H1 (cell line): ENCODE results near the gene CPHXL2. TPM values are rescaled to one million over a fixed set of nuclear protein-coding genes. Genes with fewer than 3 reads are reported as not detected.

Experiments used
- CBX5 ChIP-seq: fragments of 300-800, 300-1000 bp; sonication (generic); IDR thresholded peaks from 2 replicates; pipeline ENCODE4 v1.7.1; 2016; ENCODE audit warnings: antibody characterized with exemption, low read length, low read depth
- CTBP2 ChIP-seq: IDR thresholded peaks from 2 replicates; pipeline ENCODE4 v1.7.0; 2011; ENCODE audit warnings: borderline replicate concordance, mild to moderate bottlenecking, moderate library complexity, mixed read lengths, low read length; ENCODE audit not compliant: insufficient read depth, insufficient read length
- PHF8 ChIP-seq: fragments of 200-600 bp; sonication (generic); conservative IDR thresholded peaks from 2 replicates; pipeline ENCODE4 v1.7.1; 2012; ENCODE audit warnings: low read depth, mild to moderate bottlenecking, inconsistent platforms, low read length, moderate library complexity
- RNF2 ChIP-seq: fragments of 200-900, 300-1000 bp; sonication (generic); IDR thresholded peaks from 2 replicates; pipeline ENCODE4 v1.7.1; 2016; ENCODE audit warnings: borderline replicate concordance, low read depth, mild to moderate bottlenecking, antibody characterized with exemption, low read length; ENCODE audit not compliant: poor library complexity, severe bottlenecking; ENCODE audit errors: missing control alignments
- SP4 ChIP-seq: IDR thresholded peaks from 2 replicates; pipeline ENCODE4 v1.6.1; 2012; ENCODE audit warnings: low read length, inconsistent platforms
- polyA plus RNA-seq, 7 experiments: library from polyadenylated mRNA; depleted of rRNA in 3 of 7; stranded (reverse) in 5 of 7; unstranded in 2 of 7; fragments of >200 nt in 5 of 7; fragments of 200-250 nt in 2 of 7; gene quantifications; 1 replicate in 5 of 7; 2 replicates in 1 of 7; 4 replicates in 1 of 7; pipeline versions ENCODE4 v1.2.1 to v1.2.3, GENCODE V29; 2011 to 2013; ENCODE audit warnings: missing spikeins in 2 of 7, mixed read lengths in 2 of 7
- total RNA-seq: library from RNA; stranded (reverse); fragmentation: NEBNext Ultra II Directional; extraction: Animal tissue kit (Norgen Biotek cat#: 25700); gene quantifications from 2 replicates; pipeline ENCODE4 v1.2.1, GENCODE V29; 2021
- TF ChIP-seq, protein P1 (sequence below): fragments of 300-600 bp; sonication (generic); IDR thresholded peaks from 2 replicates; pipeline ENCODE4 v1.7.1; 2012; ENCODE audit warnings: low read length, moderate library complexity, mild to moderate bottlenecking, inconsistent platforms; ENCODE audit not compliant: insufficient replicate concordance
- TF ChIP-seq, protein P2 (sequence below): IDR thresholded peaks from 2 replicates; pipeline ENCODE4 v1.6.1; 2011; ENCODE audit warnings: low read length, improper control_type of control experiment

Gene CPHXL2
- total and polyA plus RNA-seq, 2 of the 8 experiments (the other 6 are each of a cell fraction or from before 2014, with no cell fraction given), result not detected

DNA sequence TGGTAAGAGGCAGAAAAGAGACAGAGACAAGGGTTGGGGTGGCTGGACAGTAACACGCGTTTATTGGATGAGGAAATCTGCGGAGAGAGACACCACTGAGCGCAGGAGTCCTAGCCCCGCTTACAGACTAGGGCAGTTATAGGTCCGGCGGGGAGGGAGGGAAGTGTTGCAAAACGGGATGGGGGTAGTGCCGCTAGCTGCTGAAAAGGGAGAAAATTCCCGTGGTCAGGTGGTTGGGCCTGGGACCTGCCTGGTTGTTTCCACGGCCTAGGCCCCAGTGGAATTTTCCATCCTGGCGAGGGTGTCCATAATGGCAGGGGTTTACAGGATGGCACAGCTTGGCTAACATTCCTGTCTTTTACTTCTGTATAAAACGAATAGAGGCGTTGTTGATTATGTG is 5.5 kb upstream of the CPHXL2 start (continued):
- TF ChIP-seq, protein P1, sequence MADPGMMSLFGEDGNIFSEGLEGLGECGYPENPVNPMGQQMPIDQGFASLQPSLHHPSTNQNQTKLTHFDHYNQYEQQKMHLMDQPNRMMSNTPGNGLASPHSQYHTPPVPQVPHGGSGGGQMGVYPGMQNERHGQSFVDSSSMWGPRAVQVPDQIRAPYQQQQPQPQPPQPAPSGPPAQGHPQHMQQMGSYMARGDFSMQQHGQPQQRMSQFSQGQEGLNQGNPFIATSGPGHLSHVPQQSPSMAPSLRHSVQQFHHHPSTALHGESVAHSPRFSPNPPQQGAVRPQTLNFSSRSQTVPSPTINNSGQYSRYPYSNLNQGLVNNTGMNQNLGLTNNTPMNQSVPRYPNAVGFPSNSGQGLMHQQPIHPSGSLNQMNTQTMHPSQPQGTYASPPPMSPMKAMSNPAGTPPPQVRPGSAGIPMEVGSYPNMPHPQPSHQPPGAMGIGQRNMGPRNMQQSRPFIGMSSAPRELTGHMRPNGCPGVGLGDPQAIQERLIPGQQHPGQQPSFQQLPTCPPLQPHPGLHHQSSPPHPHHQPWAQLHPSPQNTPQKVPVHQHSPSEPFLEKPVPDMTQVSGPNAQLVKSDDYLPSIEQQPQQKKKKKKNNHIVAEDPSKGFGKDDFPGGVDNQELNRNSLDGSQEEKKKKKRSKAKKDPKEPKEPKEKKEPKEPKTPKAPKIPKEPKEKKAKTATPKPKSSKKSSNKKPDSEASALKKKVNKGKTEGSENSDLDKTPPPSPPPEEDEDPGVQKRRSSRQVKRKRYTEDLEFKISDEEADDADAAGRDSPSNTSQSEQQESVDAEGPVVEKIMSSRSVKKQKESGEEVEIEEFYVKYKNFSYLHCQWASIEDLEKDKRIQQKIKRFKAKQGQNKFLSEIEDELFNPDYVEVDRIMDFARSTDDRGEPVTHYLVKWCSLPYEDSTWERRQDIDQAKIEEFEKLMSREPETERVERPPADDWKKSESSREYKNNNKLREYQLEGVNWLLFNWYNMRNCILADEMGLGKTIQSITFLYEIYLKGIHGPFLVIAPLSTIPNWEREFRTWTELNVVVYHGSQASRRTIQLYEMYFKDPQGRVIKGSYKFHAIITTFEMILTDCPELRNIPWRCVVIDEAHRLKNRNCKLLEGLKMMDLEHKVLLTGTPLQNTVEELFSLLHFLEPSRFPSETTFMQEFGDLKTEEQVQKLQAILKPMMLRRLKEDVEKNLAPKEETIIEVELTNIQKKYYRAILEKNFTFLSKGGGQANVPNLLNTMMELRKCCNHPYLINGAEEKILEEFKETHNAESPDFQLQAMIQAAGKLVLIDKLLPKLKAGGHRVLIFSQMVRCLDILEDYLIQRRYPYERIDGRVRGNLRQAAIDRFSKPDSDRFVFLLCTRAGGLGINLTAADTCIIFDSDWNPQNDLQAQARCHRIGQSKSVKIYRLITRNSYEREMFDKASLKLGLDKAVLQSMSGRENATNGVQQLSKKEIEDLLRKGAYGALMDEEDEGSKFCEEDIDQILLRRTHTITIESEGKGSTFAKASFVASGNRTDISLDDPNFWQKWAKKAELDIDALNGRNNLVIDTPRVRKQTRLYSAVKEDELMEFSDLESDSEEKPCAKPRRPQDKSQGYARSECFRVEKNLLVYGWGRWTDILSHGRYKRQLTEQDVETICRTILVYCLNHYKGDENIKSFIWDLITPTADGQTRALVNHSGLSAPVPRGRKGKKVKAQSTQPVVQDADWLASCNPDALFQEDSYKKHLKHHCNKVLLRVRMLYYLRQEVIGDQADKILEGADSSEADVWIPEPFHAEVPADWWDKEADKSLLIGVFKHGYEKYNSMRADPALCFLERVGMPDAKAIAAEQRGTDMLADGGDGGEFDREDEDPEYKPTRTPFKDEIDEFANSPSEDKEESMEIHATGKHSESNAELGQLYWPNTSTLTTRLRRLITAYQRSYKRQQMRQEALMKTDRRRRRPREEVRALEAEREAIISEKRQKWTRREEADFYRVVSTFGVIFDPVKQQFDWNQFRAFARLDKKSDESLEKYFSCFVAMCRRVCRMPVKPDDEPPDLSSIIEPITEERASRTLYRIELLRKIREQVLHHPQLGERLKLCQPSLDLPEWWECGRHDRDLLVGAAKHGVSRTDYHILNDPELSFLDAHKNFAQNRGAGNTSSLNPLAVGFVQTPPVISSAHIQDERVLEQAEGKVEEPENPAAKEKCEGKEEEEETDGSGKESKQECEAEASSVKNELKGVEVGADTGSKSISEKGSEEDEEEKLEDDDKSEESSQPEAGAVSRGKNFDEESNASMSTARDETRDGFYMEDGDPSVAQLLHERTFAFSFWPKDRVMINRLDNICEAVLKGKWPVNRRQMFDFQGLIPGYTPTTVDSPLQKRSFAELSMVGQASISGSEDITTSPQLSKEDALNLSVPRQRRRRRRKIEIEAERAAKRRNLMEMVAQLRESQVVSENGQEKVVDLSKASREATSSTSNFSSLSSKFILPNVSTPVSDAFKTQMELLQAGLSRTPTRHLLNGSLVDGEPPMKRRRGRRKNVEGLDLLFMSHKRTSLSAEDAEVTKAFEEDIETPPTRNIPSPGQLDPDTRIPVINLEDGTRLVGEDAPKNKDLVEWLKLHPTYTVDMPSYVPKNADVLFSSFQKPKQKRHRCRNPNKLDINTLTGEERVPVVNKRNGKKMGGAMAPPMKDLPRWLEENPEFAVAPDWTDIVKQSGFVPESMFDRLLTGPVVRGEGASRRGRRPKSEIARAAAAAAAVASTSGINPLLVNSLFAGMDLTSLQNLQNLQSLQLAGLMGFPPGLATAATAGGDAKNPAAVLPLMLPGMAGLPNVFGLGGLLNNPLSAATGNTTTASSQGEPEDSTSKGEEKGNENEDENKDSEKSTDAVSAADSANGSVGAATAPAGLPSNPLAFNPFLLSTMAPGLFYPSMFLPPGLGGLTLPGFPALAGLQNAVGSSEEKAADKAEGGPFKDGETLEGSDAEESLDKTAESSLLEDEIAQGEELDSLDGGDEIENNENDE, result no peak
- no peak for TF ChIP-seq CTBP2
- TF ChIP-seq PHF8, result no peak
- no peak for TF ChIP-seq RNF2
- TF ChIP-seq, protein P2, sequence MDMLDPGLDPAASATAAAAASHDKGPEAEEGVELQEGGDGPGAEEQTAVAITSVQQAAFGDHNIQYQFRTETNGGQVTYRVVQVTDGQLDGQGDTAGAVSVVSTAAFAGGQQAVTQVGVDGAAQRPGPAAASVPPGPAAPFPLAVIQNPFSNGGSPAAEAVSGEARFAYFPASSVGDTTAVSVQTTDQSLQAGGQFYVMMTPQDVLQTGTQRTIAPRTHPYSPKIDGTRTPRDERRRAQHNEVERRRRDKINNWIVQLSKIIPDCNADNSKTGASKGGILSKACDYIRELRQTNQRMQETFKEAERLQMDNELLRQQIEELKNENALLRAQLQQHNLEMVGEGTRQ, result no peak
- no peak for TF ChIP-seq CBX5
- TF ChIP-seq SP4, result no peak
